Lung (tissue), 12 donors: Measurements from ENCODE around the gene KCNQ4. TPM values are rescaled to one million over a fixed set of nuclear protein-coding genes. Genes with fewer than 3 reads are reported as not detected.

Experiments used
- ATAC-seq: fragments of 200-7000 bp; cut with Tn5 transposase; one replicate; pipeline ENCODE4 v1.9.1; 2020; ENCODE audit warnings: moderate number of reproducible peaks; ENCODE audit not compliant: insufficient read depth, low FRiP score
- DNase-seq, 3 donors: peaks; one replicate each; pipeline ENCODE4 v3.0.0-alpha.2; 2013 to 2017
- H3K27ac ChIP-seq, 2 donors: one replicate each; pipeline ENCODE4 v1.5.1; 2013; ENCODE audit warnings: mild to moderate bottlenecking in 2 of 2, moderate library complexity in 2 of 2, control low read depth in 1 of 2, inconsistent platforms in 1 of 2, low read depth in 1 of 2, low read length in 1 of 2
- H3K27me3 ChIP-seq, 3 donors: one replicate each; pipeline ENCODE4 v1.5.1; 2013; ENCODE audit warnings: low read length in 2 of 3; ENCODE audit not compliant: control insufficient read depth in 3 of 3, insufficient read depth in 3 of 3
- H3K36me3 ChIP-seq, 4 donors: one replicate each; pipeline ENCODE4 v1.5.1; 2013; ENCODE audit warnings: low read length in 4 of 4, mild to moderate bottlenecking in 1 of 4, moderate library complexity in 1 of 4; ENCODE audit not compliant: control insufficient read depth in 4 of 4, insufficient read depth in 4 of 4
- H3K4me1 ChIP-seq, 5 donors: one replicate each; pipeline ENCODE4 v1.5.1; 2013; ENCODE audit warnings: low read length in 5 of 5, mild to moderate bottlenecking in 2 of 5, moderate library complexity in 1 of 5; ENCODE audit not compliant: control insufficient read depth in 5 of 5, insufficient read depth in 5 of 5
- H3K4me3 ChIP-seq: one replicate; pipeline ENCODE4 v1.5.1; 2013; ENCODE audit warnings: mild to moderate bottlenecking, control low read depth, moderate library complexity
- H3K9ac ChIP-seq, 2 donors: one replicate each; pipeline ENCODE4 v1.5.1; 2013; ENCODE audit warnings: low read length in 2 of 2, control low read depth in 1 of 2; ENCODE audit not compliant: insufficient read depth in 1 of 2
- H3K9me3 ChIP-seq, 4 donors: one replicate each; pipeline ENCODE4 v1.5.1; 2013; ENCODE audit warnings: low read length in 3 of 4, mild to moderate bottlenecking in 1 of 4, moderate library complexity in 1 of 4; ENCODE audit not compliant: control insufficient read depth in 4 of 4, insufficient read depth in 3 of 4
- WGBS, 2 donors: extraction: QIAGEN DNeasy Blood & Tissue Kit; methylation state at CpG; one replicate each; pipeline ENCODE4 v1.1.7; 2013; 5-methylcytosine and 5-hydroxymethylcytosine counted together
- polyA plus RNA-seq, 2 donors: library from polyadenylated mRNA; stranded (reverse); fragments of 200-250 nt; gene quantifications; one replicate each; pipeline ENCODE4 v1.2.1, GENCODE V29; 2013
- total RNA-seq, 2 donors: library from RNA; depleted of rRNA in 1 of 2; stranded (reverse); fragments of >200 nt in 1 of 2; gene quantifications; one replicate each; pipeline ENCODE4 v1.2.1, GENCODE V29; 2014 to 2021
- TF ChIP-seq, protein P1 (sequence below): IDR thresholded peaks from 2 replicates; pipeline ENCODE4 v1.5.1; 2012; ENCODE audit warnings: mild to moderate bottlenecking; ENCODE audit errors: control extremely low read depth, extremely low read depth
- donor health status: control.
- donor health status: control.
- donor health status: Bipolar disorder and iron deficiency.
- donor health status: healthy.
- donor health status: DM: yes; HTN: yes; CAD: no.

Gene KCNQ4
- total and polyA plus RNA-seq, 4 donors = 0.54 to 0.98 (median 0.59) TPM

- H3K27me3 ChIP-seq = no peaks in the 10 kb centered on the region
- 78 to 80% methylated on average over 6 of the region's 6 CpGs for WGBS, 2 donors
- no peak for ATAC-seq
- H3K27ac ChIP-seq = no peak overlapping the region
- H3K36me3 ChIP-seq = no peaks in the 10 kb centered on the region
- peaks cover 0 to 21% (median 2%) of the 10 kb centered on the region in 5 donors for H3K4me1 ChIP-seq
- no peak overlapping the region for H3K9ac ChIP-seq
- H3K4me3 ChIP-seq = no peak overlapping the region
- H3K9me3 ChIP-seq = no peaks in the 10 kb centered on the region
- no peak for DNase-seq
- TF ChIP-seq, protein P1, sequence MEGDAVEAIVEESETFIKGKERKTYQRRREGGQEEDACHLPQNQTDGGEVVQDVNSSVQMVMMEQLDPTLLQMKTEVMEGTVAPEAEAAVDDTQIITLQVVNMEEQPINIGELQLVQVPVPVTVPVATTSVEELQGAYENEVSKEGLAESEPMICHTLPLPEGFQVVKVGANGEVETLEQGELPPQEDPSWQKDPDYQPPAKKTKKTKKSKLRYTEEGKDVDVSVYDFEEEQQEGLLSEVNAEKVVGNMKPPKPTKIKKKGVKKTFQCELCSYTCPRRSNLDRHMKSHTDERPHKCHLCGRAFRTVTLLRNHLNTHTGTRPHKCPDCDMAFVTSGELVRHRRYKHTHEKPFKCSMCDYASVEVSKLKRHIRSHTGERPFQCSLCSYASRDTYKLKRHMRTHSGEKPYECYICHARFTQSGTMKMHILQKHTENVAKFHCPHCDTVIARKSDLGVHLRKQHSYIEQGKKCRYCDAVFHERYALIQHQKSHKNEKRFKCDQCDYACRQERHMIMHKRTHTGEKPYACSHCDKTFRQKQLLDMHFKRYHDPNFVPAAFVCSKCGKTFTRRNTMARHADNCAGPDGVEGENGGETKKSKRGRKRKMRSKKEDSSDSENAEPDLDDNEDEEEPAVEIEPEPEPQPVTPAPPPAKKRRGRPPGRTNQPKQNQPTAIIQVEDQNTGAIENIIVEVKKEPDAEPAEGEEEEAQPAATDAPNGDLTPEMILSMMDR = no peak
Observed at GRCh38 chr1:40808909-40809308, 25.3 kb downstream of the KCNQ4 start.

GRCh38 chr1:40810927-40811326, 27.3 kb downstream of the KCNQ4 start:
- Histone ChIP-seq H3K4me1 (peaks cover 0 to 21% (median 2%) of the 10 kb centered on the region in 5 donors), H3K27ac (no peak overlapping the region), H3K36me3 (no peaks in the 10 kb centered on the region), H3K4me3 (no peak overlapping the region), H3K27me3 (peaks cover 0 to 2% (median 0%) of the 10 kb centered on the region in 3 donors), H3K9me3 (no peaks in the 10 kb centered on the region), H3K9ac (no peak overlapping the region)
- TF ChIP-seq, protein P1 = no peak
- ATAC-seq (no peak), DNase-seq (no peak)
- WGBS, 2 donors = 92 to 97% methylated on average over 5 of the region's 5 CpGs

GRCh38 chr1:40815420-40815819, 31.8 kb downstream of the KCNQ4 start:
- ATAC-seq (no peak), DNase-seq (no peak)
- H3K36me3 ChIP-seq = no peaks in the 10 kb centered on the region
- H3K27ac ChIP-seq = no peak overlapping the region
- H3K4me3 ChIP-seq = no peak overlapping the region
- H3K9me3 ChIP-seq = no peaks in the 10 kb centered on the region
- 70 to 73% methylated on average over 9 of the region's 9 CpGs for WGBS, 2 donors
- H3K27me3 ChIP-seq = peaks cover 0 to 22% (median 6%) of the 10 kb centered on the region in 3 donors
- H3K4me1 ChIP-seq = peaks cover 0 to 9% (median 0%) of the 10 kb centered on the region in 5 donors
- TF ChIP-seq, protein P1 = no peak
- H3K9ac ChIP-seq = no peak overlapping the region

DNA sequence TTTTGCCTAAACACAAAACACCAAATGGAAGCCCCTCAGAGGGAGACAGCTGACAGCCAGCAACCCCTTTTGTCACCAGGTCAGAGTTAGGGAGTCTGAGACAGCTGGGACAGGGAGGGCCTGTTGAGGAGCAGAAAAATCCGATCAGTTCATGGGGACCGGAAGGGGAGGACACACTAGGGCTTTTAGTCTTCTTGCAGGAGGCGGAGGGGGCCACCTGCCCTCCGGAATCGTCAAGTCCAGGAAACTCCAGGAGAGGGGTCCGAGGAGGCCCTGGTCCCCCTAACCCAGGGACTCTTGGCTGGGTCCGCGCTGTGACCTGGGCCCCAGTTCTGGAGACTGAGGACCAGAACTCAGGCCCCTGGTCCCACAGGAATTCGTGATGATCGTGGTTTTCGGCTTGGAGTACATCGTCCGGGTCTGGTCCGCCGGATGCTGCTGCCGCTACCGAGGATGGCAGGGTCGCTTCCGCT, 34.2 kb downstream of the KCNQ4 start:
- ATAC-seq (no peak), DNase-seq (no peak)
- Histone ChIP-seq H3K36me3 (no peaks in the 10 kb centered on the region), H3K4me1 (peaks cover 0 to 9% (median 3%) of the 10 kb centered on the region in 5 donors), H3K27ac (no peak overlapping the region), H3K4me3 (no peak overlapping the region), H3K27me3 (peaks cover 0 to 22% (median 6%) of the 10 kb centered on the region in 3 donors), H3K9ac (no peak overlapping the region), H3K9me3 (no peaks in the 10 kb centered on the region)
- 39 to 52% methylated on average over 19 of the region's 19 CpGs for WGBS, 2 donors
- TF ChIP-seq, protein P1 = no peak
